Endothelial cell of umbilical vein (primary cell): Measurements from ENCODE around the gene RFX2. TPM values are rescaled to one million over a fixed set of nuclear protein-coding genes. Genes with fewer than 3 reads are reported as not detected.

Experiments
- BruUV-seq: library from RNA; stranded (reverse); fragments of 400-500 nt; replicated peaks from 2 replicates; lab custom pipeline; 2021; lab: Mats Ljungman, UMichigan
- CTCF ChIA-PET: fragments of 300-600, 350-600 bp; sonication (Branson Sonifier 250); formaldehyde crosslinking; loops from one replicate; lab custom pipeline; 2021; ENCODE audit warnings: antibody characterized with exemption, inconsistent platforms; lab: Charles Lee
- POLR2A ChIA-PET: fragments of 300-600, 350-600 bp; sonication (Branson Sonifier 250); formaldehyde crosslinking; loops from one replicate; lab custom pipeline; 2021; ENCODE audit warnings: antibody characterized with exemption, inconsistent platforms; lab: Charles Lee
- DNase-seq: peaks from one replicate; pipeline ENCODE4 v3.0.0-alpha.2; 2011; ENCODE audit warnings: low read depth, low spot score
- FAIRE-seq: peaks from 2 replicates; lab custom pipeline; 2011; peaks lifted over from hg19 to GRCh38; lab: Jason Lieb, UNC
- H2AFZ ChIP-seq: 2 replicates; pipeline ENCODE4 v1.6.0; 2012; ENCODE audit warnings: low read depth, low read length, control low read depth, inconsistent platforms
- H3K27ac ChIP-seq: 2 replicates; pipeline ENCODE4 v1.5.1; 2011; ENCODE audit warnings: low read depth, mild to moderate bottlenecking, control low read depth, low read length, moderate library complexity; ENCODE audit not compliant: insufficient read depth
- H3K27me3 ChIP-seq, 2 experiments: 2 replicates each; pipeline versions ENCODE4 v1.6.0 to v1.6.1; 2011; ENCODE audit warnings: low read length in 2 of 2, mixed read lengths in 1 of 2; ENCODE audit not compliant: control insufficient read depth in 2 of 2, insufficient read depth in 2 of 2
- H3K36me3 ChIP-seq, 2 experiments: 2 replicates in 1 of 2; 3 replicates in 1 of 2; pipeline ENCODE4 v1.5.1; 2011; ENCODE audit warnings: low read length in 2 of 2, mild to moderate bottlenecking in 1 of 2, moderate library complexity in 1 of 2; ENCODE audit not compliant: control insufficient read depth in 2 of 2, insufficient read depth in 2 of 2; ENCODE audit errors: extremely low read depth in 1 of 2
- H3K4me1 ChIP-seq: 3 replicates; pipeline ENCODE4 v1.5.1; 2011; ENCODE audit warnings: mild to moderate bottlenecking, low read length; ENCODE audit not compliant: control insufficient read depth, insufficient read depth; ENCODE audit errors: extremely low read depth
- H3K4me2 ChIP-seq: 2 replicates; pipeline ENCODE4 v1.6.1; 2011; ENCODE audit warnings: low read length, control low read depth, mixed read lengths; ENCODE audit not compliant: insufficient read depth
- H3K4me3 ChIP-seq, 3 experiments: fragments of 200-600 bp in 1 of 3; sonication (generic), shearing (Covaris generic) in 1 of 3; replicated peaks in 1 of 3; 2 replicates each; pipeline ENCODE4 v1.5.1; 2011 to 2016; ENCODE audit warnings: control low read depth in 3 of 3, low read length in 3 of 3, mild to moderate bottlenecking in 2 of 3, inconsistent platforms in 1 of 3, low read depth in 1 of 3, moderate library complexity in 1 of 3; ENCODE audit not compliant: insufficient read depth in 1 of 3
- H3K79me2 ChIP-seq: 2 replicates; pipeline ENCODE4 v1.6.0; 2012; ENCODE audit warnings: low read length, inconsistent platforms; ENCODE audit not compliant: control insufficient read depth, insufficient read depth
- H3K9ac ChIP-seq: replicated peaks from 2 replicates; pipeline ENCODE3; 2011; ENCODE audit warnings: low read length, control low read depth; ENCODE audit not compliant: insufficient read depth; ENCODE audit errors: extremely low read depth
- H3K9me1 ChIP-seq: replicated peaks from 3 replicates; pipeline ENCODE4 v1.6.0; 2011; ENCODE audit warnings: mild to moderate bottlenecking, low read length; ENCODE audit not compliant: control insufficient read depth, insufficient read depth; ENCODE audit errors: extremely low read depth
- H3K9me3 ChIP-seq: replicated peaks from 2 replicates; pipeline ENCODE4 v1.5.1; 2012; ENCODE audit warnings: low read length, inconsistent platforms; ENCODE audit not compliant: control insufficient read depth, insufficient read depth
- H4K20me1 ChIP-seq: replicated peaks from 2 replicates; pipeline ENCODE3; 2011; ENCODE audit warnings: mild to moderate bottlenecking, low read length; ENCODE audit not compliant: control insufficient read depth, insufficient read depth; ENCODE audit errors: extremely low read depth
- EZH2 ChIP-seq: IDR thresholded peaks from 2 replicates; pipeline ENCODE4 v1.6.1; 2012; ENCODE audit warnings: borderline replicate concordance, low read depth, mild to moderate bottlenecking, moderate library complexity, low read length, inconsistent platforms; ENCODE audit not compliant: severe bottlenecking
- FOS ChIP-seq: IDR thresholded peaks from 2 replicates; pipeline ENCODE4 v1.6.1; 2011; ENCODE audit warnings: mild to moderate bottlenecking, low read length, moderate library complexity, borderline replicate concordance; ENCODE audit not compliant: insufficient read depth
- GATA2 ChIP-seq: IDR thresholded peaks from 2 replicates; pipeline ENCODE4 v1.7.0; 2011; ENCODE audit warnings: low read depth, mild to moderate bottlenecking, moderate library complexity, mixed read lengths, low read length; ENCODE audit not compliant: insufficient read length, insufficient read depth
- JUN ChIP-seq: IDR thresholded peaks from 2 replicates; pipeline ENCODE4 v1.6.1; 2011; ENCODE audit warnings: borderline replicate concordance, low read depth; ENCODE audit not compliant: insufficient read length, insufficient read depth
- MAX ChIP-seq: IDR thresholded peaks from 2 replicates; pipeline ENCODE4 v1.6.1; 2011; ENCODE audit not compliant: insufficient read depth, insufficient read length
- MYC ChIP-seq: IDR thresholded peaks from one replicate; pipeline ENCODE4 v1.6.1; 2011; ENCODE audit warnings: mild to moderate bottlenecking, low read depth, low read length
- POLR2A ChIP-seq: IDR thresholded peaks from 2 replicates; pipeline ENCODE4 v1.6.1; 2012; ENCODE audit warnings: low read depth, mild to moderate bottlenecking, control low read depth, low read length
- POLR2AphosphoS5 ChIP-seq: IDR thresholded peaks from 2 replicates; pipeline ENCODE4 v1.6.1; 2012; ENCODE audit warnings: low read depth, mild to moderate bottlenecking, control low read depth, low read length, moderate library complexity; ENCODE audit not compliant: insufficient read depth
- dilution Hi-C: fragments of 300-500 bp; cut with MboI; formaldehyde crosslinking; loops from one replicate; pipeline ENCODE4 v1.15.0; 2019; ENCODE audit warnings: low sequenced_read_pairs; ENCODE audit not compliant: extremely low pct_ligation_motif_present
- intact Hi-C: fragments of 100-400 bp; cut with micrococcal nuclease; formaldehyde crosslinking; loops from one replicate; pipeline ENCODE4 v1.10.0; 2022
- polyA plus RNA-seq, 4 experiments: library from polyadenylated mRNA; depleted of rRNA in 3 of 4; stranded (reverse) in 3 of 4; unstranded in 1 of 4; fragments of >200 nt; gene quantifications; 2 replicates each; pipeline versions ENCODE4 v1.2.1 to v1.2.3, GENCODE V29; 2011 to 2012; ENCODE audit warnings: missing spikeins in 1 of 4
- total RNA-seq: library from RNA; stranded (reverse); gene quantifications from 2 replicates; pipeline ENCODE4 v1.2.3, GENCODE V29; 2021
- TF ChIP-seq, protein P1 (sequence below), 2 donors: IDR thresholded peaks; 1 replicate in 1 of 2; 2 replicates in 1 of 2; pipeline ENCODE4 v1.5.1; 2011; ENCODE audit warnings: low read length in 2 of 2, mild to moderate bottlenecking in 2 of 2, moderate library complexity in 2 of 2, control low read depth in 1 of 2, inconsistent platforms in 1 of 2, low read depth in 1 of 2; ENCODE audit not compliant: insufficient read depth in 1 of 2; ENCODE audit errors: extremely low read depth in 1 of 2

Gene RFX2
- total and polyA plus RNA-seq, 2 donors (not counting 3 experiments of a cell fraction or from before 2014, with no cell fraction given) = 16.1 to 19.0 TPM

GRCh38 chr19:6119031-6119430 is 8.7 kb upstream of the RFX2 start:
- Histone ChIP-seq H3K79me2 (no peaks in the 10 kb centered on the region), H2AFZ (no peak overlapping the region), H3K27ac (no peak overlapping the region), H3K4me3 (no peak overlapping the region), H3K9me1 (no peaks in the 10 kb centered on the region), H3K27me3 (peaks cover 6% of the 10 kb centered on the region in 2 experiments), H3K4me1 (no peaks in the 10 kb centered on the region), H3K4me2 (no peak overlapping the region), H3K9me3 (no peaks in the 10 kb centered on the region), H3K9ac (no peak overlapping the region), H4K20me1 (no peaks in the 10 kb centered on the region), H3K36me3 (no peaks in the 10 kb centered on the region)
- ChIA-PET POLR2A (no interaction called here), CTCF (interaction anchor here (3.1 to 4.6 kb wide), 2 partner anchors 71 kb away, joined by 18 to 27 read pairs; no protein-coding TSS in a partner anchor)
- intact Hi-C loops (loop anchor here (10.0 kb wide), 1 partner anchor 214 kb away; the partner anchor contains the start of genes NDUFA11 and VMAC), dilution Hi-C loops (no loop called here)
- BruUV-seq = no TSS peak
- DNase-seq (no peak), FAIRE-seq (no peak)
- TF ChIP-seq MAX = no peak
- TF ChIP-seq FOS = no peak
- no peak for TF ChIP-seq POLR2A
- TF ChIP-seq EZH2 = no peak
- TF ChIP-seq POLR2AphosphoS5 = no peak
- TF ChIP-seq MYC = no peak
- no peak for TF ChIP-seq JUN
- TF ChIP-seq, protein P1, sequence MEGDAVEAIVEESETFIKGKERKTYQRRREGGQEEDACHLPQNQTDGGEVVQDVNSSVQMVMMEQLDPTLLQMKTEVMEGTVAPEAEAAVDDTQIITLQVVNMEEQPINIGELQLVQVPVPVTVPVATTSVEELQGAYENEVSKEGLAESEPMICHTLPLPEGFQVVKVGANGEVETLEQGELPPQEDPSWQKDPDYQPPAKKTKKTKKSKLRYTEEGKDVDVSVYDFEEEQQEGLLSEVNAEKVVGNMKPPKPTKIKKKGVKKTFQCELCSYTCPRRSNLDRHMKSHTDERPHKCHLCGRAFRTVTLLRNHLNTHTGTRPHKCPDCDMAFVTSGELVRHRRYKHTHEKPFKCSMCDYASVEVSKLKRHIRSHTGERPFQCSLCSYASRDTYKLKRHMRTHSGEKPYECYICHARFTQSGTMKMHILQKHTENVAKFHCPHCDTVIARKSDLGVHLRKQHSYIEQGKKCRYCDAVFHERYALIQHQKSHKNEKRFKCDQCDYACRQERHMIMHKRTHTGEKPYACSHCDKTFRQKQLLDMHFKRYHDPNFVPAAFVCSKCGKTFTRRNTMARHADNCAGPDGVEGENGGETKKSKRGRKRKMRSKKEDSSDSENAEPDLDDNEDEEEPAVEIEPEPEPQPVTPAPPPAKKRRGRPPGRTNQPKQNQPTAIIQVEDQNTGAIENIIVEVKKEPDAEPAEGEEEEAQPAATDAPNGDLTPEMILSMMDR (IDR thresholded peaks at IDR 0.05; ENCODE audit: extremely low read depth in 1 of 2, insufficient read depth in 1 of 2, low read depth in 1 of 2, low read length in 2 of 2) = no peak
- no peak for TF ChIP-seq GATA2
